Hepatocyte (in vitro differentiated cells): Measurements from ENCODE around the gene POFUT2. TPM values are rescaled to one million over a fixed set of nuclear protein-coding genes. Genes with fewer than 3 reads are reported as not detected.

Experiments used
- DNase-seq: peaks from one replicate; pipeline ENCODE4 v3.0.0-alpha.2; 2016; ENCODE audit warnings: low spot score
- H2AFZ ChIP-seq: fragments of 200-600 bp; sonication (generic); 2 replicates; pipeline ENCODE4 v1.6.0; 2016; ENCODE audit warnings: antibody characterized with exemption, mild to moderate bottlenecking
- H3K27ac ChIP-seq: fragments of 200-600 bp; sonication (generic); 2 replicates; pipeline ENCODE4 v1.5.1; 2016; ENCODE audit warnings: mild to moderate bottlenecking
- H3K27me3 ChIP-seq: fragments of 200-600 bp; sonication (generic); 2 replicates; pipeline ENCODE4 v1.6.1; 2016
- H3K36me3 ChIP-seq: fragments of 200-600 bp; sonication (generic); replicated peaks from 2 replicates; pipeline ENCODE4 v1.5.1; 2016; ENCODE audit warnings: low read depth; ENCODE audit not compliant: insufficient read depth
- H3K4me1 ChIP-seq: fragments of 200-600 bp; sonication (generic); 2 replicates; pipeline ENCODE4 v1.5.1; 2016; ENCODE audit warnings: mild to moderate bottlenecking, moderate library complexity; ENCODE audit not compliant: insufficient read depth
- H3K4me2 ChIP-seq: fragments of 200-600 bp; sonication (generic); 2 replicates; pipeline ENCODE4 v1.6.0; 2016
- H3K4me3 ChIP-seq: fragments of 200-600 bp; sonication (generic); 2 replicates; pipeline ENCODE4 v1.5.1; 2016; ENCODE audit warnings: mild to moderate bottlenecking
- H3K79me2 ChIP-seq: fragments of 200-600 bp; sonication (generic); 2 replicates; pipeline ENCODE4 v1.6.0; 2017; ENCODE audit warnings: mild to moderate bottlenecking
- H3K9me2 ChIP-seq: fragments of 200-600 bp; sonication (generic); replicated peaks from 2 replicates; pipeline ENCODE4 v1.6.0; 2017; ENCODE audit warnings: mild to moderate bottlenecking; ENCODE audit not compliant: insufficient read depth
- H3K9me3 ChIP-seq: fragments of 200-600 bp; sonication (generic); 2 replicates; pipeline ENCODE4 v1.5.1; 2016; ENCODE audit warnings: low read depth, mild to moderate bottlenecking
- H4K20me1 ChIP-seq: fragments of 200-600 bp; sonication (generic); 2 replicates; pipeline ENCODE4 v1.6.0; 2016; ENCODE audit warnings: mild to moderate bottlenecking; ENCODE audit not compliant: insufficient read depth, poor library complexity, severe bottlenecking
- EZH2 ChIP-seq: fragments of 200-600 bp; sonication (generic); IDR thresholded peaks from 2 replicates; pipeline ENCODE4 v1.6.1; 2016; ENCODE audit warnings: antibody characterized with exemption, mild to moderate bottlenecking, borderline replicate concordance
- EZH2phosphoT487 ChIP-seq: fragments of 200-600 bp; sonication (generic); IDR thresholded peaks from one replicate; pipeline ENCODE4 v1.6.1; 2018; ENCODE audit warnings: antibody characterized with exemption, mild to moderate bottlenecking, low read depth, moderate library complexity; ENCODE audit not compliant: unreplicated experiment, severe bottlenecking
- WGBS: methylation state at CpG from one replicate; pipeline ENCODE4 v1.1.6; 2016; ENCODE audit warnings: low lambda C conversion rate; ENCODE audit errors: missing lambda C conversion rate; 5-methylcytosine and 5-hydroxymethylcytosine counted together
- polyA plus RNA-seq: library from polyadenylated mRNA; unstranded; fragments of >200 nt; fragmentation: Nextera tagmentation; extraction: Ambion mirVana; gene quantifications from 2 replicates; pipeline ENCODE4 v1.2.1, GENCODE V29; 2016
- total RNA-seq: library from RNA; depleted of rRNA; stranded (reverse); fragments of >200 nt; gene quantifications from 2 replicates; pipeline ENCODE4 v1.2.3, GENCODE V29; 2014
- TF ChIP-seq, protein P1 (sequence below): fragments of 200-600 bp; sonication (generic); IDR thresholded peaks from 2 replicates; pipeline ENCODE4 v1.5.1; 2016; ENCODE audit warnings: antibody characterized with exemption, mild to moderate bottlenecking; ENCODE audit not compliant: poor library complexity

POFUT2 gene
- total and polyA plus RNA-seq, 2 experiments from 2014 or later = 30.7 to 57.7 TPM

DNA sequence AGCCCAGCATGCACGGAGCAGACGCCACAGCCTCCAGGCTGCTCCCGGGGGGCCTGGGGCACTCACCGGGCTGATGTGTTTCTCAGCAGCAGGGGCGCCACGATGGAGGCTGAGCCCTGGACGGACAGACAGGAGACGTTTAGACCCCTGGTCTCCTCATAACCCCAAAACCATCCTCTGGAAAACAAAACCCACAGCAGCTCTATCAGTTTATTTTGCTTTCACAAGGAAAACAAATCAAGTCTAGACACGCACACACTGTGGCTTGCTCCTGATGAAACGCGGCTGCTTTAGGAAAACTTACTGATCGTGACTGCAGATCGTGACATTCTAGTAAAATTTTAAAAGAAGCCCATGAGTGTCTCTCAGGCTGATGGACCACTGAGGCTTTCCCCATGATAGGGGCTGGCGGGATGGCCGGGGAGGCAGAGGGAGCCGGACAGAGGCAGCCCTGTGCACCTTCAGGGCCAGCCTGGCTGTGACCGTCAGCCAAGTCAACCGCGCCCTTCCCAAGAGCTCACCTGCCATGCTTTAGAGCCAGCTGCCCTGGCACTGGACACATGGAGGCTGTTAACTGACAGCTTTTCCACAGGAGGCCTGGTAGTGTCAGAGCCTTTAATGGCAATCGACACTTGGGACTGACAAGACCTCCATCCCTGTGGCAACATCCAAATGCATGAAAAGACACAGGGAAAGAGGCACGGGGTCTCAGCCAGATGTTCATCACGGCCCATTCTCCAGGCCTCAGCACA lies 5.2 kb downstream of the POFUT2 start:
- H3K36me3 ChIP-seq = no peaks in the 10 kb centered on the region
- TF ChIP-seq EZH2 = no peak
- TF ChIP-seq, protein P1, sequence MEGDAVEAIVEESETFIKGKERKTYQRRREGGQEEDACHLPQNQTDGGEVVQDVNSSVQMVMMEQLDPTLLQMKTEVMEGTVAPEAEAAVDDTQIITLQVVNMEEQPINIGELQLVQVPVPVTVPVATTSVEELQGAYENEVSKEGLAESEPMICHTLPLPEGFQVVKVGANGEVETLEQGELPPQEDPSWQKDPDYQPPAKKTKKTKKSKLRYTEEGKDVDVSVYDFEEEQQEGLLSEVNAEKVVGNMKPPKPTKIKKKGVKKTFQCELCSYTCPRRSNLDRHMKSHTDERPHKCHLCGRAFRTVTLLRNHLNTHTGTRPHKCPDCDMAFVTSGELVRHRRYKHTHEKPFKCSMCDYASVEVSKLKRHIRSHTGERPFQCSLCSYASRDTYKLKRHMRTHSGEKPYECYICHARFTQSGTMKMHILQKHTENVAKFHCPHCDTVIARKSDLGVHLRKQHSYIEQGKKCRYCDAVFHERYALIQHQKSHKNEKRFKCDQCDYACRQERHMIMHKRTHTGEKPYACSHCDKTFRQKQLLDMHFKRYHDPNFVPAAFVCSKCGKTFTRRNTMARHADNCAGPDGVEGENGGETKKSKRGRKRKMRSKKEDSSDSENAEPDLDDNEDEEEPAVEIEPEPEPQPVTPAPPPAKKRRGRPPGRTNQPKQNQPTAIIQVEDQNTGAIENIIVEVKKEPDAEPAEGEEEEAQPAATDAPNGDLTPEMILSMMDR = no peak
- TF ChIP-seq EZH2phosphoT487 = no peak

DNA sequence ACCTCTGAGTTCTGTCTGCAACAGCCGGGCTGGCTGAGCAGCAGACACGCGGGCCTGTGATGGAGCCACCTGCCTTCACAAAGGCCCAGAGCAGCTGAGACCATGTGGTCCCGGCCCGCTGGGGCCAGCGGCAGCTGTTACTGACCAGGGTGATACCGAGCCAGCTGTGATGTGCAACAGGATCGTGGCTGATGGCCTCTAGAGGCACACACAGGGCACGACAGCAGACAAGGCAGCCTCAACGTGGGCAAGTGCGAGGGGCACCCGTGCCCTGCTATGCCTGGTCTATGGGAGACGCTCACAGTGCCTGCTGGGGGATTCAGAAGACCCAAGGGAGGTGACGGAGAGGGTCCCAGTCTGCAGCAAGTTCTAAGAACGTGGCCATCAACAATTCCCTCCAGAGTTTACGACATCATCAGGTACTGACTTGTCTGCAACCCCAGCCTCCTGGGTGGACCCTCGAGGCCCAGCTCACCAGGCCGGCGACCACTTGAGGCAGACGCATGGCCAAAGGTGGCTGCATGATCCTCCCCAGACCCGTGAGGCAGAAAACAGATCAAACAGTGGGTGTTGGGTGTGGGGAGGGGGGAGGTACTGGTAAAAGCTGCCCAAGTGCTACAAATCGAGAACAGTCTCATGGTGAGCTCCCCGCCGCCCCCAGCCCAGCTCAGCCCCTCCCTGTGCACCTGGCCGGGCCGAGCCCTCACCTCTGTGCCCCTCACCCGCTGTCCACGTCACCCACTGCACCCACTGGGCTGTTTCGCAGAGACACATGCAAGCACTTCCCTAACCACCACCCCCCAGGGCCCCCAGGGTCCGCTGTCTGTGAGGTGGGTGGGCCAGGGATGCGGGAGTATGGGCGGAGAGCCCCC lies 6.0 kb downstream of the POFUT2 start:
- H3K9me2 ChIP-seq = no peaks in the 10 kb centered on the region
- peaks cover 7% of the 10 kb centered on the region for H3K4me1 ChIP-seq
- peaks cover 26% of the 10 kb centered on the region for H4K20me1 ChIP-seq
- H3K4me2 ChIP-seq = no peak overlapping the region
- H3K79me2 ChIP-seq = peaks cover 34% of the 10 kb centered on the region
- H3K9me3 ChIP-seq = no peaks in the 10 kb centered on the region
- H3K4me3 ChIP-seq = no peak overlapping the region
- TF ChIP-seq, protein P1 = no peak
- no peak for TF ChIP-seq EZH2
- no peak for TF ChIP-seq EZH2phosphoT487
- DNase-seq = no peak
- H3K36me3 ChIP-seq = no peaks in the 10 kb centered on the region
- no peak overlapping the region for H3K27ac ChIP-seq
- H2AFZ ChIP-seq = no peak overlapping the region
- 92% methylated on average over 30 of the region's 32 CpGs for WGBS
- no peaks in the 10 kb centered on the region for H3K27me3 ChIP-seq

More for the DNA sequence above, 5.2 kb downstream of the POFUT2 start:
- Histone ChIP-seq H3K27me3 (no peaks in the 10 kb centered on the region), H3K9me2 (no peaks in the 10 kb centered on the region), H4K20me1 (peaks cover 29% of the 10 kb centered on the region), H2AFZ (no peak overlapping the region), H3K9me3 (no peaks in the 10 kb centered on the region), H3K4me2 (no peak overlapping the region), H3K27ac (no peak overlapping the region), H3K4me1 (peaks cover 8% of the 10 kb centered on the region), H3K4me3 (no peak overlapping the region), H3K79me2 (peaks cover 39% of the 10 kb centered on the region)
- 96% methylated on average over 22 of the region's 22 CpGs for WGBS
- DNase-seq = no peak

DNA sequence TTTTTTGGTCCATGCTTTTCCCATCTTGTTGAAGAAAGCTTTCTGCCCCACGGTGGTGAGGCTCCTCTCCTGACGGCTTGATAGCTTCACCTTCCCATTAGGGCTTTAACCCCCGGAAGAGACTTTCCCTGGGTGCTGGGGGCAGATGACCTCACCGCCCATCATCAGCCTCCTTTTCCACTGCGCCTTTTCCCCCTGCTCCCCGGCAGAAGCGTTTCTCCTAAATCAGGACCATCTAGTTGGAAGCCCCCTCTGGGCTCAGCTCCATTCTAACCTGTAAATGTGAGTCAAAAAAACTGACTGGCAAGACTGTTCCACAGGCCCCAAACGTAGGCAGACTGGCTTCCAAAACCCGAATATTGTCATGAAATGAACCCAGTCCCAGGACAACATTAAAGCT lies 6.7 kb downstream of the POFUT2 start:
- Histone ChIP-seq H3K4me3 (no peak overlapping the region), H4K20me1 (peaks cover 20% of the 10 kb centered on the region), H2AFZ (no peak overlapping the region), H3K4me1 (peaks cover under 1% of the 10 kb centered on the region), H3K9me2 (no peaks in the 10 kb centered on the region), H3K4me2 (no peak overlapping the region), H3K9me3 (no peaks in the 10 kb centered on the region), H3K27me3 (no peaks in the 10 kb centered on the region), H3K79me2 (peaks cover 32% of the 10 kb centered on the region), H3K36me3 (no peaks in the 10 kb centered on the region), H3K27ac (no peak overlapping the region)
- DNase-seq = no peak
- TF ChIP-seq EZH2phosphoT487 = no peak
- no peak for TF ChIP-seq EZH2
- TF ChIP-seq, protein P1 = no peak
- 98% methylated on average over 9 of the region's 9 CpGs for WGBS
